A673 (cell line): Measurements from ENCODE around the gene KDM1A.

ENCODE experiments used
- CTCF ChIP-seq: fragments of 300-800, 200-600 bp; sonication (generic); conservative IDR thresholded peaks from 2 replicates; pipeline ENCODE4 v1.5.1; 2017; ENCODE audit warnings: low read depth, mild to moderate bottlenecking, antibody characterized with exemption, low read length, moderate library complexity, mixed read lengths
- EZH2 ChIP-seq: fragments of 200-600 bp; sonication (generic); IDR thresholded peaks from 2 replicates; pipeline ENCODE4 v1.6.1; 2017; ENCODE audit warnings: borderline replicate concordance, low read depth, mild to moderate bottlenecking, mixed read lengths, antibody characterized with exemption, low read length; ENCODE audit not compliant: poor library complexity, severe bottlenecking

GRCh38 chr1:23116921-23117699 is 97.8 kb downstream of the KDM1A start:
- TF ChIP-seq EZH2 (no peak), CTCF (no peak)
